Endometrium (tissue), 2 donors: ENCODE measurements around the gene KANSL3.
"Not testable (repeated sequence)": the region's sequence is repeated elsewhere in the genome, so short reads cannot be mapped to it uniquely, and the experiment has no call there.

Experiments used
- FAIRE-seq: peaks from 2 replicates; lab custom pipeline; 2012; peaks lifted over from hg19 to GRCh38; lab: Jason Lieb, UNC
- donor health status: control.
- donor health status: control.

Gene KANSL3

GRCh38 chr2:96654791-96655190 lies 16.7 kb upstream of the KANSL3 start:
- not testable (repeated sequence) for FAIRE-seq

GRCh38 chr2:96651793-96652192 lies 13.7 kb upstream of the KANSL3 start:
- FAIRE-seq: no peak

- FAIRE-seq: no peak
Observed at GRCh38 chr2:96649342-96649741, 11.2 kb upstream of the KANSL3 start.

GRCh38 chr2:96648306-96648930 lies 10.3 kb upstream of the KANSL3 start:
- FAIRE-seq: no peak

GRCh38 chr2:96647681-96648080 lies 9.6 kb upstream of the KANSL3 start:
- FAIRE-seq: no peak

GRCh38 chr2:96642564-96643360 lies 4.7 kb upstream of the KANSL3 start, which contains the start of gene FER1L5:
Gene FER1L5 (plus strand): TSS chr2:96642764. CDS start chr2:96642837, 73 bp downstream.
- FAIRE-seq: no peak

GRCh38 chr2:96637385-96638143 lies 548 bp downstream of the KANSL3 start:
- no peak for FAIRE-seq

GRCh38 chr2:96636551-96637171 lies 1.5 kb downstream of the KANSL3 start:
- FAIRE-seq: no peak

GRCh38 chr2:96633641-96634040 lies 4.5 kb downstream of the KANSL3 start:
- no peak for FAIRE-seq

- FAIRE-seq: no peak
Observed at GRCh38 chr2:96631804-96632435, 6.2 kb downstream of the KANSL3 start.

GRCh38 chr2:96626553-96626942 lies 11.6 kb downstream of the KANSL3 start:
- no peak for FAIRE-seq

- peak; percentile 29 for FAIRE-seq
Observed at GRCh38 chr2:96625571-96626552, 12.2 kb downstream of the KANSL3 start.

GRCh38 chr2:96623116-96623515 lies 15.0 kb downstream of the KANSL3 start:
- FAIRE-seq: no peak

GRCh38 chr2:96622544-96622943 lies 15.6 kb downstream of the KANSL3 start:
- no peak for FAIRE-seq

- no peak for FAIRE-seq
Observed at GRCh38 chr2:96618596-96619283, 19.4 kb downstream of the KANSL3 start.

GRCh38 chr2:96617012-96617411 lies 21.1 kb downstream of the KANSL3 start:
- no peak for FAIRE-seq

GRCh38 chr2:96616535-96616934 lies 21.6 kb downstream of the KANSL3 start:
- no peak for FAIRE-seq

GRCh38 chr2:96616128-96616527 lies 22.0 kb downstream of the KANSL3 start:
- no peak for FAIRE-seq

- no peak for FAIRE-seq
Observed at GRCh38 chr2:96608469-96609455, 29.4 kb downstream of the KANSL3 start.
